Stomach (tissue), 4 donors: Measurements from ENCODE around the gene ZBTB46.

Experiments
- CTCF ChIP-seq, 7 experiments: fragments of 450-650 bp in 4 of 7; fragments of 200-600 bp in 3 of 7; sonication (generic) in 3 of 7; IDR thresholded peaks; one replicate each; pipeline ENCODE4 v1.5.1; 2016 to 2019; ENCODE audit warnings: antibody characterized with exemption in 7 of 7, control low read depth in 2 of 7, mild to moderate bottlenecking in 1 of 7
- POLR2AphosphoS5 ChIP-seq, 3 donors: sonication (generic); formaldehyde crosslinking; IDR thresholded peaks; one replicate each; pipeline ENCODE4 v1.6.1; 2016; ENCODE audit warnings: antibody characterized with exemption in 3 of 3

GRCh38 chr20:63753381-63753780 lies 77.7 kb downstream of the ZBTB46 start:
- TF ChIP-seq CTCF (IDR thresholded peaks at IDR 0.05) = no peak
- TF ChIP-seq POLR2AphosphoS5 (IDR thresholded peaks at IDR 0.05) = no peak
